ENCODE data around the gene CCDC50. TPM values are rescaled to one million over a fixed set of nuclear protein-coding genes. Genes with fewer than 3 reads are reported as not detected.

The CCDC50 gene
- total RNA-seq, 6 donors from 2014 or later, result 54.7 to 99.8 (median 72.5) TPM

- Histone ChIP-seq H3K4me1 (no peaks in the 10 kb centered on the region), H3K9me3 (peaks cover 0 to 3% (median 0%) of the 10 kb centered on the region in 4 donors), H3K36me3 (no peaks in the 10 kb centered on the region), H3K27ac (no peak overlapping the region), H3K27me3 (no peaks in the 10 kb centered on the region), H3K4me3 (no peak overlapping the region)
- DNase-seq (no peak), ATAC-seq (ENCODE audit: low FRiP score in 2 of 2) (no peak)
- 29 to 49% methylated on average over 2 of the region's 2 CpGs for WGBS, 2 donors
- TF ChIP-seq, protein P1, sequence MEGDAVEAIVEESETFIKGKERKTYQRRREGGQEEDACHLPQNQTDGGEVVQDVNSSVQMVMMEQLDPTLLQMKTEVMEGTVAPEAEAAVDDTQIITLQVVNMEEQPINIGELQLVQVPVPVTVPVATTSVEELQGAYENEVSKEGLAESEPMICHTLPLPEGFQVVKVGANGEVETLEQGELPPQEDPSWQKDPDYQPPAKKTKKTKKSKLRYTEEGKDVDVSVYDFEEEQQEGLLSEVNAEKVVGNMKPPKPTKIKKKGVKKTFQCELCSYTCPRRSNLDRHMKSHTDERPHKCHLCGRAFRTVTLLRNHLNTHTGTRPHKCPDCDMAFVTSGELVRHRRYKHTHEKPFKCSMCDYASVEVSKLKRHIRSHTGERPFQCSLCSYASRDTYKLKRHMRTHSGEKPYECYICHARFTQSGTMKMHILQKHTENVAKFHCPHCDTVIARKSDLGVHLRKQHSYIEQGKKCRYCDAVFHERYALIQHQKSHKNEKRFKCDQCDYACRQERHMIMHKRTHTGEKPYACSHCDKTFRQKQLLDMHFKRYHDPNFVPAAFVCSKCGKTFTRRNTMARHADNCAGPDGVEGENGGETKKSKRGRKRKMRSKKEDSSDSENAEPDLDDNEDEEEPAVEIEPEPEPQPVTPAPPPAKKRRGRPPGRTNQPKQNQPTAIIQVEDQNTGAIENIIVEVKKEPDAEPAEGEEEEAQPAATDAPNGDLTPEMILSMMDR (IDR thresholded peaks at IDR 0.05), result no peak
- no peak for TF ChIP-seq POLR2A (IDR thresholded peaks at IDR 0.05)
Measured at GRCh38 chr3:191441687-191442086, 112.5 kb downstream of the CCDC50 start.

- no peak overlapping the region for H3K27ac ChIP-seq
- no peak for ATAC-seq (ENCODE audit: low FRiP score in 2 of 2)
- no peak for TF ChIP-seq POLR2A (IDR thresholded peaks at IDR 0.05)
- no peak for TF ChIP-seq POLR2AphosphoS5 (IDR thresholded peaks at IDR 0.05)
- no peak for TF ChIP-seq EP300 (IDR thresholded peaks at IDR 0.05)
- TF ChIP-seq, protein P1 (IDR thresholded peaks at IDR 0.05), result no peak
- peaks cover 0 to 3% (median 0%) of the 10 kb centered on the region in 4 donors for H3K9me3 ChIP-seq
- H3K27me3 ChIP-seq, result no peaks in the 10 kb centered on the region
- H3K4me3 ChIP-seq, result no peak overlapping the region
- H3K4me1 ChIP-seq, result no peaks in the 10 kb centered on the region
- WGBS, 2 donors, result 88 to 89% methylated on average over 3 of the region's 3 CpGs
- H3K36me3 ChIP-seq, result no peaks in the 10 kb centered on the region
- no peak for DNase-seq
Measured at GRCh38 chr3:191444569-191444968, 115.4 kb downstream of the CCDC50 start.

Other genes with a start within 250 kb of the CCDC50 start
- gene OSTN, start 130.2 kb upstream of the CCDC50 start, total RNA-seq, result not detected
- under 1 TPM in 3 of 6 donors, not detected in 3; 0.37 to 0.98 (median 0.74) TPM for gene UTS2B, start 1.1 kb downstream of the CCDC50 start, total RNA-seq
- not detected for gene PYDC2, start 131.8 kb downstream of the CCDC50 start, total RNA-seq

Data from upper lobe of left lung (tissue), 6 donors.